Stimulated activated memory B cell treated with anti-CD40 and anti-IgM and Interleukin-4, amounts not matched to agents 10 μg/mL and 1 μg/mL and 100 μg/mL, for 72 hours (primary cell): ENCODE measurements around the gene PLA2R1.

Experiments
- ATAC-seq: fragments of 150-1000 bp; cut with Tn5 transposase; 2 replicates; pipeline ENCODE4 v1.10.0; 2021
- H3K27ac Mint-ChIP-seq: one replicate; pipeline ENCODE4 v1.8.0; 2022; ENCODE audit warnings: mild to moderate bottlenecking, mixed read lengths
- H3K27me3 Mint-ChIP-seq: one replicate; pipeline ENCODE4 v1.8.0; 2022; ENCODE audit warnings: mixed read lengths
- H3K36me3 Mint-ChIP-seq: one replicate; pipeline ENCODE4 v1.8.0; 2022; ENCODE audit warnings: mixed read lengths
- H3K4me1 Mint-ChIP-seq: one replicate; pipeline ENCODE4 v1.8.0; 2022; ENCODE audit warnings: mixed read lengths
- H3K4me3 Mint-ChIP-seq: one replicate; pipeline ENCODE4 v1.8.0; 2022; ENCODE audit warnings: mild to moderate bottlenecking, moderate library complexity, mixed read lengths
- H3K9me3 Mint-ChIP-seq: one replicate; pipeline ENCODE4 v1.8.0; 2022; ENCODE audit warnings: mixed read lengths

The PLA2R1 gene

DNA sequence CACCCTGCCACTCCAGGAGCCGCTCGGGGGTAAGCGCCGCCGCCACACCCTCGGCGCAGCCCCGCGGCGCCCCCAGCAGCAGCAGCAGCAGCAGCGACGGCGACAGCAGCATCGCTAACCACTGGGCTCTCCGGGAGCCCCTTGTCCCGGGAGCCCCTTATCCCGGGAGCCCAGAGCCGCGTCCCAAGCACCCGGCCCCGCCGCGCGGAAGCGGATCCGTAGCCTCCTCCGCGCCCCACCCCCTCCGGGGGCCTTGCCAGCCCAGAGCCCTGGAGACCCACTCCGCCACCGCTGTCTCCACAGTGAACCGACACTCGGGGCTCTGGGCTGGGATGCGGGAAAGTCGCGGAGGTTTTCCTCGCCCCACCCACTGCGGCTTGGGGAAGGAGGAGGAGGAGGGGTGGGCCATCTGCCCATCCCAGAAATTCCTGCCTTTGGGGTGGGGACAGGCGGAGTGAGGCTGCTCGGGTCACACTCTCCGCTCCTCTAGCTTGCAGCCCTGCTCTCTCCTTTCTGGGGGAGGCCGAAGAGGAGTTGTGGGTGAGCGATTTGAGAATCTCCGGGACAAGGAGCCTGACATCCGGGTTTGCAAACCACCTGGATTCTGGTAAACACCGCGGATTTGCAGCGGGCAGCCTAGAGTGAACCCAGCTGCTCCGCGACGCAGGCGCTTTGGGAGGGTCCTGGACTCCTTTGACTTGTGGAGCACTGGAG is at the start of gene PLA2R1:
Gene PLA2R1 (minus strand): TSS at position 324 of the 714 bp plus-strand sequence. CDS start 212 bp downstream, at position 112.
- Mint-ChIP-seq H3K4me1 (peaks cover 10% of the 10 kb centered on the region), H3K36me3 (no peaks in the 10 kb centered on the region), H3K9me3 (peaks cover 3% of the 10 kb centered on the region), H3K27ac (no peak within 1 kb of the TSS), H3K4me3 (peak within 1 kb of the TSS; percentile 40), H3K27me3 (peaks cover 84% of the 10 kb centered on the region)
- no peak for ATAC-seq

DNA sequence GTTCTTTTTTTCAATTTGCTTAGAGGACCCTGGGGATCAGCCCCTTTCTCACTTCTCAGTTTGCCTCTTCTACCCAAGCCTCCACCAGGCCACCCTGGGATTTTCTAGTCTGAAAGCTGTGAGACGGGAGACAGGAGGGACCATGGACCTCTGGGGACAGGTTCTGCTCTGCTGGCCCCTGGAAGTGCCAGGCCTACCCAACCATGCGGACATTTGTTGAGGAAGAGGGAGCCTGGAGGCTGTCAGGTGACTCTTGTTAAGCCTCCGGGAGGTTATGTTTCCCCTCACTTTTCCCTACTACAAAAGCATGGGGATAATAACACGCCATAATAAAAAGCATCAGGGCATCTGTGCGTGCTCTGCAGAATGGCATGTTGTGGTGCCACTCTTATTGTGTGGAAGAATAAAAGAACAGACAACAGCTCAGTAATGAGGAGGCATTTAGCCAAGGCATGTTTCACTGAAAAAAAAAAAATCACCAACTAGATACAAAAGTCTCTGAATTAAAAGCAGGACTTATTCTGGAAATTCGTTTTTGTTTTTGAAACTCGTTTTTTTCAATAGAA is 48.3 kb upstream of the PLA2R1 start:
- H3K27me3 Mint-ChIP-seq = peaks cover 17% of the 10 kb centered on the region
- no peaks in the 10 kb centered on the region for H3K4me1 Mint-ChIP-seq
- H3K4me3 Mint-ChIP-seq = no peak overlapping the region
- H3K9me3 Mint-ChIP-seq = no peaks in the 10 kb centered on the region
- no peak overlapping the region for H3K27ac Mint-ChIP-seq
- no peaks in the 10 kb centered on the region for H3K36me3 Mint-ChIP-seq
- no peak for ATAC-seq

DNA sequence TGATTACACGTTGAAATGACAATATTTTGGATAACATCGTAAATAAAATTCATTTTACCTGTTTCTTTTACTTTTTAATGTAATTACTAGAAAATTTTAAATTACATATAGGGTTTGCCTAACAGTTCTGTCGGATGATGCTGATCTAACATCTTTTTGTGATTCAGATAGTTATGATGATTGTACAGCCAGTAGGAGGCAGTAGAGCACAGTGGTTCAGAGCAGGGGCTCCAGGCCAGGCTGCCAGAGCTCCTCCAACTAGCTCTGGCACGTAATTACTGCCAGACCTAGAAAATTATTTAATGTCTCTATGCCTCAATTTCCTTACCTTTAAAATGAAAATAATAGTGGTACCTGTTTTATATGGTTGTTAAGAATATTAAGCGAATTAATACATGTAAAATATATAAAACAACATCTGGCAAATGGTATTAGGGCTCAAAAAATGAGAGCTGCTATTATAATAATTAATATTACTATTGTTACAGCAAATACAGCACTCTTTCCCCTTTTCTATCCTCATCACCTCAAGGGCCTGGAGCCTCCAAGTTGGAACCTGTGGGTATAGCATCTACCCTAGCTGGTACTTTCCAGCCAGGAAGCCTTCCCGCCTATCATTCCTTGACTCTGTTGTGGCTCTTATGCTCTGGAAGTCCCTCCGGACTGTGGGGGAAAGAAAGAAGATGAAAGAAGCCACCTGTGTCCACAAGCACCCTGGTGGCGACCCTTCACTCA is 47.7 kb upstream of the PLA2R1 start:
- Mint-ChIP-seq H3K27ac (no peak overlapping the region), H3K4me1 (no peaks in the 10 kb centered on the region), H3K9me3 (no peaks in the 10 kb centered on the region), H3K4me3 (no peak overlapping the region), H3K27me3 (peaks cover 14% of the 10 kb centered on the region), H3K36me3 (no peaks in the 10 kb centered on the region)
- ATAC-seq = peak; percentile 64

DNA sequence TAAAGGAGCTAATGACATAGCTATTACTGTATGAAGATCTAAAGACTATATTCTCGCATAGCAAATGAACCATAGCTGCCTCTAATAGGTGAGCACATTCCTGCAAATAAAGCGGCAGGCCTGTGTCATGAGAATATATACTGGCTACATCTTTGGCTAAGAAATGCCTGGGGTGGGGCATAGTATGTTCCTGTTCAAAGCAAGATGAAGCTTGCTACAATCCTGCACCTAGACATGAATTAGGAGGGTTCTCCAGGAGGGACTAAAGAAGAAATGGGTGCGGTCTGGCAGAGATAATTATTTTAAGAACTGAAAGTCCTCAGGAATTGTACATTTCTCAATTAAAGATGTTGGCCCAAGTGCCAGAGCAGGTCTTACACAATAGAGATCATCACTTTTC is 46.8 kb upstream of the PLA2R1 start:
- ATAC-seq = no peak
- Mint-ChIP-seq H3K27me3 (peaks cover 5% of the 10 kb centered on the region), H3K4me3 (no peak overlapping the region), H3K4me1 (no peaks in the 10 kb centered on the region), H3K27ac (no peak overlapping the region), H3K9me3 (no peaks in the 10 kb centered on the region), H3K36me3 (no peaks in the 10 kb centered on the region)

DNA sequence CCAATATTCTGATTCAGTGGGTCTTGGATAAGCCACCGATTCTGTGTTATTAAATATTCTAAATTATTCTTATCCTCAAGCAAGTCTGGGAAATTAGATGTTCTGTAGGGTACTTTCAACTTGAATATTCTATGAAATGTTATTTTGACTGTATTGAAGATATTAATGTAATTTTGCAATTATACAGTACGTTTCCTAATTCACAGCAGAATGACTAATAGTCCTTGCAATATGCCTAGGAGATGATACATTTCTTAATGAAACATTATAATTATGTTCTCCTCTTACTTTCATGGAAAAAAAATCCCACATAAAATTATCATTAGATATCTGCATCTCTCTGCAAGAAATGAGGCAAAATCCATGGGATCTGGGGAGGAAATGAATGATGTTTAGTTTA is 46.2 kb upstream of the PLA2R1 start:
- Mint-ChIP-seq H3K4me3 (no peak overlapping the region), H3K4me1 (no peaks in the 10 kb centered on the region), H3K9me3 (no peaks in the 10 kb centered on the region), H3K27me3 (peaks cover 3% of the 10 kb centered on the region), H3K36me3 (no peaks in the 10 kb centered on the region), H3K27ac (no peak overlapping the region)
- no peak for ATAC-seq

DNA sequence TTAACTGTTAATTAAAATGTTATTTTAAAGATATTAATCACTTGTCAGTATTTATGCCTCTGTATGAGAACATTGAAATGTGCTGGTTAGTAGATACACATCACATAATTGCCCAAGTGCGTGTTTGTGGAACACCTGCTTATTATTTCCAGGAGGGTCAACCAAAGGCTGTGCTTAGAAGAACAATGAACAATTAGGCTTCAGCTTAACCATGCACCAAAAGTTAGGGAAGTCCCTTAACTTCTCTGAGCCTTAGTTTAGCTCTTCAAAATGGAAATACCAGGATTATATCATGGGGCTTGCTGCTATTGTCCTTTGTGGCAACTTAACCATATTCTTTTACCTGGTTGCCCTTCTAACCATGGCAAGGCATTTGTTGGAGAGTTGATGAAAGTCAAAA is 43.0 kb upstream of the PLA2R1 start:
- no peaks in the 10 kb centered on the region for H3K36me3 Mint-ChIP-seq
- H3K9me3 Mint-ChIP-seq = no peaks in the 10 kb centered on the region
- peaks cover 14% of the 10 kb centered on the region for H3K27me3 Mint-ChIP-seq
- H3K4me1 Mint-ChIP-seq = peaks cover 4% of the 10 kb centered on the region
- H3K4me3 Mint-ChIP-seq = no peak overlapping the region
- no peak for ATAC-seq
- no peak overlapping the region for H3K27ac Mint-ChIP-seq

DNA sequence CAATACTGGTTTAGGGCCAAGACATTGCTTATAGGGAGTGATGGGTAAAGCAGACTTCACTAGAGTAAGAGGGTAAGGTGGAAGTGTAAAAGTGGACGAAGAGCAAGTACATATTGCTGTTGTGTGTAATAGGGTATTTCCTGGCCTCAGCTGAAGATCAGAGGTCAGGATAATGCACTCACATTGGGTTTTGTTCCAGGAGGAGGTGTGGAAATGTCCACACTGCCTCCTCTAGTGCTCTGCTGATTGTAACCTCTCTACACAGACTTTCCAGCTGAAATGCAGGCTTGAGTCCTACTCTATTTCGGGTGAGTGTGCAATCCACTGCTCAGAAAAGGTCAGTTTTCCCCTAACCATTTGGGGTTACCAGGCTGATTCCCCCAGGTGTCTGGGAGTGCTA is 41.7 kb upstream of the PLA2R1 start:
- ATAC-seq = no peak
- H3K4me3 Mint-ChIP-seq = no peak overlapping the region
- H3K9me3 Mint-ChIP-seq = no peaks in the 10 kb centered on the region
- H3K4me1 Mint-ChIP-seq = peaks cover 4% of the 10 kb centered on the region
- peaks cover 22% of the 10 kb centered on the region for H3K27me3 Mint-ChIP-seq
- H3K27ac Mint-ChIP-seq = no peak overlapping the region
- no peaks in the 10 kb centered on the region for H3K36me3 Mint-ChIP-seq

DNA sequence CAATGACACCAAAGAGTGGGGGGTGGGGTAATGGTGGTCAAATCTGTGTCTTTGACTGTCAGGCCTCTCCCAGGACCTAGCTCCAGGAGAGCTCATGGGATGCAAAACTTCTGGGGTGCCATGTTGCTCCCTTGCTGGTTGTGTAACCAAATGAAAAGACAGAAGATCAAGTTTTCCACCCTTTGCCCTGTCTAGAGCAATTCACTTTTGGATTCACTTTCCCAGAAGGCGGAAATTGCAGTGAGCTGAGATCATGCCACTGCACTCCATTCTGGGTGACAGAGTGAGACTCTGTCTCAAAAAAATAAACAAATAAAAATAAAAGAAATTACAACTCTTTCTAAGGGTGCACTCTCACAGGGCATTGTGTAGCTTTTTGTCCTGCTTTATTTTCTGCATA is 34.9 kb upstream of the PLA2R1 start:
- Mint-ChIP-seq H3K4me1 (peaks cover 4% of the 10 kb centered on the region), H3K4me3 (no peak overlapping the region), H3K36me3 (no peaks in the 10 kb centered on the region), H3K27me3 (peaks cover 25% of the 10 kb centered on the region), H3K27ac (no peak overlapping the region), H3K9me3 (peaks cover 10% of the 10 kb centered on the region)
- ATAC-seq = no peak

DNA sequence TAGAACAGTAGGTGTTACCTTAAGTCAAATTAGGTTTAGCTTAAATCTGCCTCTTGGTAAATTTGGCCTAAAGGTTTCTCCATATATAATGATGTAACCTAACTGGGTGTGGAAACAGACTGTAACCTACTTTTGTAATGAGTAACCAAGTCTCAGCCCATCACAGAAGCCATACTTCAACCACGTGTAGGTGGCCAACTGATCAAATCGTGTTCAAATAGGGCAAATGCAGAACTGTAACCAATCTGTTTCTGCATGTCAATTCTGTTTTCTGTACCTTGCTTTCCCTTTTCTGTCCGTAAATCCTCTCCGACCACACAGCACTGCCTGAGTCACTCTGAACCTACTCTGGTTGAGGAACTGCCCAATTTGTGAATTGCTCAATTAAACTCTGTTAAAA is 34.0 kb upstream of the PLA2R1 start:
- H3K27me3 Mint-ChIP-seq = peaks cover 25% of the 10 kb centered on the region
- no peak overlapping the region for H3K4me3 Mint-ChIP-seq
- peaks cover 11% of the 10 kb centered on the region for H3K9me3 Mint-ChIP-seq
- no peaks in the 10 kb centered on the region for H3K36me3 Mint-ChIP-seq
- H3K4me1 Mint-ChIP-seq = no peaks in the 10 kb centered on the region
- no peak overlapping the region for H3K27ac Mint-ChIP-seq
- peak; percentile 68 for ATAC-seq

DNA sequence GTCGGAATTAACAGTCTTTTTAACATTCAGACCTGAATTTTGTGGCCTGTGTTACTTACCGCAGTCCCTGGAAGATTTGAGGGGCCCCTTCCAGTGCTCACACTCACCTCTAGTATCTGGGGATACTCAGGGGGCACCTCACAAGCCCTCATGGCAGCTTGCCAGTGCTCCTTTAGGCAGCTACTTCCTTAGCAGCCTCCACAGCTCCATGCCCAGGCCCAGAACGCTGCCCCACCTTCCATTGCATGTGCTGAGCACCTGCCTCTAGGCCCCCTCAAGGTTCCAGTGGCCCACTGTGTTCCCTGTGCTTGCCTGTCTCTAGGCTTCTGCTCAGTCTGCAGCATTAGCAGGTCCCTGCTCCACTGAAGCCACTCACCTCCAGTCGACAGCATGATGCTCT is 30.0 kb upstream of the PLA2R1 start:
- Mint-ChIP-seq H3K4me3 (no peak overlapping the region), H3K27ac (no peak overlapping the region), H3K36me3 (no peaks in the 10 kb centered on the region), H3K4me1 (no peaks in the 10 kb centered on the region), H3K9me3 (peaks cover 30% of the 10 kb centered on the region), H3K27me3 (peaks cover 16% of the 10 kb centered on the region)
- no peak for ATAC-seq

DNA sequence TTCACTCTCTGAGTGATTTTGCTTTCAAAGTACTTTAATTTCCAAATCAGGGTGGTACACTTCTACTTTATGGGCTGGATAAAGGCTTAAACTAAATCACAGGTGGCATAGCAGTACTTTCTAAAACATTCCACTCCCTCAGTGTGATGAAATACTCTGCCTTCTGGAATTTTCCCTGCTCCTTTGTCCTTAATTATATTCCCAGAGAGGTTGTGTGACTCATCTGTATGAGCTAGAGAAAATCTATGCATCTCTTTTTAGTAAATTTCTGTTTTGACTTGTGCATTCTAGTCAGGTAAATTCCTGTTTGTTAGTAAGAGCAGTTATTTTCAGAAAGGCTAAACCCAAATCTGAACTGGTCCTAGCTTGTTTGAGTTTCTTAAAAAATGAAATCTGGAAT is 29.0 kb upstream of the PLA2R1 start:
- peaks cover 16% of the 10 kb centered on the region for H3K27me3 Mint-ChIP-seq
- ATAC-seq = no peak
- H3K27ac Mint-ChIP-seq = no peak overlapping the region
- no peaks in the 10 kb centered on the region for H3K4me1 Mint-ChIP-seq
- H3K9me3 Mint-ChIP-seq = peaks cover 39% of the 10 kb centered on the region
- H3K4me3 Mint-ChIP-seq = no peak overlapping the region
- no peaks in the 10 kb centered on the region for H3K36me3 Mint-ChIP-seq

DNA sequence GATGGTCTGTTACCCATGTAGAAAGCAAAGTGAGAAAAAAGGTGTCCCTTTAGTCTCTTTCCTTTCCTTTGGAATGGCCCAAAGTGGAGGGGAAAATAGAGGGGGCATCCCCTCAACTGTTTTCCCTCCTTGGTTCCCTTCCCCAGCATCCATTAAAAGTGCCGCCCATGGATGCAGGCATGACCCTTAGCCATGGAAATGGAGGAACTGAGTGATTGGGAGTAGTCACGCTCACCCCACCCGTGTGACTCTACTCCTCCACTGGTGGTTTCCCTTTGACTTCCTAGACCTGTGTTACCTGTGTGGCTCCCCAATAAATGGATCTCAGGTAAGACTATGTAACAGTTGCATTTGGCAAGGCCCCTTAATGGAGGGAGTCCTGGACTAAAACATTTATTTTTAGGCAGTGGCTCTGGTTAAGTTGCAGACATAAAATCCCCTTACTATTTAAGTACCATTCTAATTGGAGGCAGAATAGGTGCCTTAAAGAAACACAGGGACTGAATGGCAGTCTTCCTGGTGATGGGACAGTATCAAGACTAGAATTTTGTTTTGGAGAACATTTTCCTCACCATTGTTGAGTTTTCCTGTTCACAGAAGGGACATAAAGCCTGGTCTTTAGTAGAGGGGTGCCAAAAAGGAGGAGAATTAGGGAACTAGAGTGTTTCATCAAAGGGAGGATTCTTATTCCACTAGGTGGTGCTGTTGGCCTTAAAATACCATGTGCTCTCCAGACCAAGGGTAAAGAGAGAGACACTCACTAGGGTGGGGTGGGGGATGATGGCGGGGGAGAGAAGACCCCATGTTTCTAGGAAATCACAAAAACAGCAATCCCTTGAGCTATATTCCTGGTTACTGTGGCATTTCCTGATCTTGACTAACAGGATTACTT is 25.7 kb upstream of the PLA2R1 start:
- ATAC-seq = no peak
- Mint-ChIP-seq H3K36me3 (no peaks in the 10 kb centered on the region), H3K4me1 (no peaks in the 10 kb centered on the region), H3K4me3 (no peak overlapping the region), H3K9me3 (peaks cover 33% of the 10 kb centered on the region), H3K27me3 (no peaks in the 10 kb centered on the region), H3K27ac (no peak overlapping the region)

DNA sequence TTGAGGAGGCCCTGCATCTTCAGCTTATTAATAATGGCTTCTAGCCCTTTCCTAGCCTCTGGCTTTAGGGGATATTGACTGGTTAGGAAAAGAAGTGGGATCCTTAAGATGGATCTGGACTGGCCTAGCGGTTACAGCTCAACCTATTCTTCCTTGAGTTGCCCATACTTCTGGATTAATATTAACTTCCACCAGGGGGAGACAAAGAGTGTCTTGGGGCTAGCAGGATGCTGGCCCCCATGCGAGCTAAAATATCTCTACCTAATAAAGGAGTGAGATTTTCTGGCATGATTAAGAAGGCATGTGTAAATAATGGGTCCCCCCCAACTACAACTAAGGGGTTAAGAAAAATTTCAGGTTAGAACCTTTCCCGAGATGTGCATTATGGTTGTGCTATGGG is 23.2 kb upstream of the PLA2R1 start:
- no peaks in the 10 kb centered on the region for H3K36me3 Mint-ChIP-seq
- H3K4me1 Mint-ChIP-seq = no peaks in the 10 kb centered on the region
- H3K4me3 Mint-ChIP-seq = no peak overlapping the region
- H3K27ac Mint-ChIP-seq = no peak overlapping the region
- no peak for ATAC-seq
- H3K27me3 Mint-ChIP-seq = no peaks in the 10 kb centered on the region
- H3K9me3 Mint-ChIP-seq = peaks cover 30% of the 10 kb centered on the region

DNA sequence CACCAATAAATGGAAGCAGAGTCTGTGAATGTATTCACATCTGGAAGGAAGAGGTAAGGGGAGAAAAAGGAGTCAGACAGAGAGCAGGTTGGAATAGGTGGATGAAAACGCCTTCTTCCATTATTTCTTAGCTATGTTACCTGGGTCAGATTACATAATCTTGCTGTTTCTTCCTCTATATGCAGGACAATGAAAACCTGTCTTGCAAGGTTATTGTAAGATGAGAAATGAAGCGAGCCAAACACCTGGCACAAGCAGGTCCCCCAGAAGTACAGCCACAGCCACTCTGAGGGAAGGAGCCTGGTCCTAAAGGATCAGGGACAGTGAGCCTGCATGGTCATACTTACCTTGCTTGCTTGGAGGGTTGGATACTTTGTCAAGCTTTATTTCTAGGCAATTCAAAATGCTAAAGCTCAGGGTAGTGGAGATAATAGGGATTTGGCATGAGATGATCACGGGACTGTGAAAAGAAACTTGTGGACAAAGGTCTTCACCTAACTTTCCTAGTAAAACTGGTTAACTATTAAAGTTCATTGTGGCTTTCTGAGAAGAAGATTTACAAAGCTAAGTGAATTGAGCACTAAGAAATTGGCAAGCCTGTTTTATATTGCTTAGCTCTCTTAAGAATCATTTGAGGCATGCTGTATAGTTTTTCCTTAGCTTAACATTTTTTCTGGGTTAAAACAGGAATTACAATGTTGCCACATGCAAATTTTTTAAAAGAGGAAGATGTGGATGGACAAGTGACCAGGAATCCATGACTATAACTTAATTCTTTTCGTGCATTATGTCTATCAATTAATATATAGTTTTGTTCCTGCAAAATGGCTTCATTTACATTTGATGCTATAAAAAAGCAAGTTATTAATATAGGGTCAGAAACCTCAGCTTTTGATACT is 15.7 kb upstream of the PLA2R1 start:
- H3K27ac Mint-ChIP-seq = no peak overlapping the region
- no peaks in the 10 kb centered on the region for H3K36me3 Mint-ChIP-seq
- H3K4me3 Mint-ChIP-seq = no peak overlapping the region
- no peaks in the 10 kb centered on the region for H3K27me3 Mint-ChIP-seq
- no peak for ATAC-seq
- peaks cover 9% of the 10 kb centered on the region for H3K9me3 Mint-ChIP-seq
- no peaks in the 10 kb centered on the region for H3K4me1 Mint-ChIP-seq
